IMR-90 (cell line): ENCODE results near the gene GRK5. TPM values are rescaled to one million over a fixed set of nuclear protein-coding genes. Genes with fewer than 3 reads are reported as not detected.

Experiments used
- ATAC-seq: fragments of 200-7000 bp; cut with Tn5 transposase; 2 replicates; pipeline ENCODE4 v1.9.1; 2020; ENCODE audit warnings: low read depth, mild to moderate bottlenecking, moderate library complexity
- BruUV-seq: library from RNA; stranded (reverse); fragments of 400-500 nt; replicated peaks from 2 replicates; lab custom pipeline; 2021; lab: Mats Ljungman, UMichigan
- CTCF ChIA-PET: fragments of 300-600 bp; formaldehyde crosslinking; extraction: SDS; loops from one replicate; lab custom pipeline; 2021; ENCODE audit warnings: antibody characterized with exemption; lab: Yijun Ruan, JAX
- POLR2A ChIA-PET: fragments of 300-600 bp; sonication (Branson Sonifier 250); formaldehyde crosslinking; loops from one replicate; lab custom pipeline; 2022; ENCODE audit warnings: antibody characterized with exemption; ENCODE audit not compliant: unreplicated experiment; lab: Charles Lee
- DNase-seq: peaks from one replicate; pipeline ENCODE4 v3.0.0; 2013
- H2AFZ ChIP-seq: replicated peaks from 2 replicates; pipeline ENCODE3; 2013; ENCODE audit warnings: low read length, mild to moderate bottlenecking; ENCODE audit not compliant: poor library complexity
- H2AK5ac ChIP-seq: 2 replicates; pipeline ENCODE4 v1.6.1; 2013; ENCODE audit warnings: low read depth, low read length, inconsistent platforms
- H2AK9ac ChIP-seq: replicated peaks from 2 replicates; pipeline ENCODE3; 2013; ENCODE audit warnings: mild to moderate bottlenecking, low read depth, low read length, moderate library complexity; ENCODE audit not compliant: poor library complexity
- H2BK120ac ChIP-seq: 2 replicates; pipeline ENCODE4 v1.6.1; 2013; ENCODE audit warnings: low read depth, low read length, inconsistent platforms
- H2BK15ac ChIP-seq: 3 replicates; pipeline ENCODE4 v1.6.1; 2013; ENCODE audit warnings: low read depth, low read length, inconsistent platforms
- H2BK20ac ChIP-seq: 2 replicates; pipeline ENCODE4 v1.6.1; 2013; ENCODE audit warnings: low read depth, mild to moderate bottlenecking, inconsistent platforms, low read length, moderate library complexity
- H2BK5ac ChIP-seq: 2 replicates; pipeline ENCODE4 v1.6.1; 2013; ENCODE audit warnings: mild to moderate bottlenecking, low read depth, low read length, inconsistent platforms; ENCODE audit not compliant: poor library complexity, severe bottlenecking
- H3K14ac ChIP-seq: replicated peaks from 2 replicates; pipeline ENCODE4 v1.6.1; 2013; ENCODE audit warnings: low read depth, low read length, inconsistent platforms
- H3K18ac ChIP-seq: 2 replicates; pipeline ENCODE4 v1.6.1; 2013; ENCODE audit warnings: low read depth, low read length, control low read depth
- H3K23ac ChIP-seq: 2 replicates; pipeline ENCODE4 v1.6.1; 2013; ENCODE audit warnings: low read depth, low read length, inconsistent platforms
- H3K27ac ChIP-seq: 2 replicates; pipeline ENCODE4 v1.5.1; 2013; ENCODE audit warnings: mild to moderate bottlenecking, control low read depth, low read length; ENCODE audit not compliant: insufficient read depth
- H3K27me3 ChIP-seq: 2 replicates; pipeline ENCODE4 v1.6.1; 2013; ENCODE audit warnings: low read length; ENCODE audit not compliant: control insufficient read depth, insufficient read depth
- H3K36me3 ChIP-seq: 2 replicates; pipeline ENCODE4 v1.6.1; 2013; ENCODE audit warnings: low read length, mixed read lengths; ENCODE audit not compliant: control insufficient read depth, insufficient read depth
- H3K4ac ChIP-seq: 2 replicates; pipeline ENCODE4 v1.6.1; 2013; ENCODE audit warnings: low read depth, low read length, inconsistent platforms
- H3K4me1 ChIP-seq: 2 replicates; pipeline ENCODE4 v1.6.1; 2013; ENCODE audit warnings: low read length, mixed read lengths; ENCODE audit not compliant: control insufficient read depth, insufficient read depth
- H3K4me2 ChIP-seq: 2 replicates; pipeline ENCODE4 v1.6.1; 2013; ENCODE audit warnings: low read depth, mild to moderate bottlenecking, control low read depth, low read length, moderate library complexity
- H3K4me3 ChIP-seq: 2 replicates; pipeline ENCODE4 v1.5.1; 2013; ENCODE audit warnings: low read depth, mild to moderate bottlenecking, control low read depth, low read length, moderate library complexity; ENCODE audit not compliant: insufficient read depth
- H3K56ac ChIP-seq: 2 replicates; pipeline ENCODE4 v1.6.1; 2013; ENCODE audit warnings: low read length, inconsistent platforms; ENCODE audit not compliant: insufficient read depth; ENCODE audit errors: extremely low read depth
- H3K79me1 ChIP-seq, 2 experiments: 2 replicates each; pipeline ENCODE4 v1.6.1; 2013; ENCODE audit warnings: low read length in 2 of 2, inconsistent platforms in 1 of 2, low read depth in 1 of 2
- H3K9ac ChIP-seq: 2 replicates; pipeline ENCODE4 v1.6.1; 2013; ENCODE audit warnings: low read depth, low read length, control low read depth
- H3K9me1 ChIP-seq: 2 replicates; pipeline ENCODE4 v1.6.1; 2013; ENCODE audit warnings: low read length, inconsistent platforms; ENCODE audit not compliant: insufficient read depth
- H3K9me3 ChIP-seq: 2 replicates; pipeline ENCODE4 v1.6.1; 2013; ENCODE audit warnings: low read length; ENCODE audit not compliant: control insufficient read depth, insufficient read depth
- H4K20me1 ChIP-seq: 2 replicates; pipeline ENCODE4 v1.6.1; 2013; ENCODE audit warnings: low read length, inconsistent platforms; ENCODE audit not compliant: insufficient read depth
- H4K5ac ChIP-seq: 2 replicates; pipeline ENCODE4 v1.6.1; 2013; ENCODE audit warnings: mild to moderate bottlenecking, low read depth, low read length, control low read depth
- H4K8ac ChIP-seq, 2 experiments: 2 replicates each; pipeline ENCODE4 v1.6.1; 2013; ENCODE audit warnings: low read depth in 2 of 2, low read length in 2 of 2, control low read depth in 1 of 2, inconsistent platforms in 1 of 2
- H4K91ac ChIP-seq: 2 replicates; pipeline ENCODE4 v1.6.1; 2013; ENCODE audit warnings: low read depth, low read length, inconsistent platforms; ENCODE audit not compliant: insufficient read depth
- CTCF ChIP-seq: conservative IDR thresholded peaks from 2 replicates; pipeline ENCODE4 v1.5.1; 2012; ENCODE audit warnings: mild to moderate bottlenecking, low read depth, low read length, improper control_type of control experiment
- ELK1 ChIP-seq: fragments of 150-350 bp; IDR thresholded peaks from 2 replicates; pipeline ENCODE4 v1.6.1; 2016; ENCODE audit warnings: low read depth, mild to moderate bottlenecking, low read length, moderate library complexity, borderline replicate concordance
- MAFK ChIP-seq: IDR thresholded peaks from 2 replicates; pipeline ENCODE4 v1.6.1; 2012; ENCODE audit warnings: low read depth, low read length, improper control_type of control experiment
- RAD21 ChIP-seq: IDR thresholded peaks from 2 replicates; pipeline ENCODE4 v1.6.1; 2012; ENCODE audit warnings: low read length, improper control_type of control experiment
- USF2 ChIP-seq: fragments of 150-350 bp; IDR thresholded peaks from 2 replicates; pipeline ENCODE4 v1.6.1; 2017; ENCODE audit warnings: mild to moderate bottlenecking, antibody characterized with exemption, low read length, low read depth
- WGBS, 2 experiments: methylation state at CpG; one replicate each; pipeline versions ENCODE4 v1.1.5 to v1.1.7; 2013; ENCODE audit warnings: missing lambda C conversion rate in 2 of 2; ENCODE audit not compliant: insufficient read length in 1 of 2; ENCODE audit errors: extremely low coverage in 2 of 2; 5-methylcytosine and 5-hydroxymethylcytosine counted together
- dilution Hi-C: fragments of 300-500 bp; cut with HindIII; formaldehyde crosslinking; loops from one replicate; pipeline ENCODE4 v1.14.3; 2018; ENCODE audit warnings: low sequenced_read_pairs; ENCODE audit not compliant: unreplicated experiment
- in situ Hi-C: fragments of 300-500 bp; cut with MboI; formaldehyde crosslinking; loops from 3 replicates; pipeline ENCODE4 v1.14.3; 2019; ENCODE audit warnings: low sequenced_read_pairs, inconsistent platforms, mixed read lengths
- intact Hi-C: fragments of 100-400 bp; cut with micrococcal nuclease; formaldehyde crosslinking; loops from 2 replicates; pipeline ENCODE4 v1.10.0; 2022
- polyA plus RNA-seq, 3 experiments: library from polyadenylated mRNA; depleted of rRNA; stranded (reverse); fragments of >200 nt; gene quantifications; 2 replicates each; pipeline ENCODE4 v1.2.3, GENCODE V29; 2012; ENCODE audit warnings: low replicate concordance in 1 of 3
- total RNA-seq: library from RNA; depleted of rRNA; stranded (reverse); fragments of >200 nt; gene quantifications from 2 replicates; pipeline ENCODE4 v1.2.3, GENCODE V29; 2012

GRK5 gene
- total and polyA plus RNA-seq, 2 of the 4 experiments (the other 2 are of a cell fraction): 12.9 to 16.3 TPM

GRCh38 chr10:119290301-119291048 lies 83.1 kb downstream of the GRK5 start:
- Histone ChIP-seq H2AK9ac (peak overlapping the region; percentile 23), H2BK15ac (no peak overlapping the region), H2AK5ac (0 out of 2 replicates have a peak overlapping the region, but pooled peaks have one; percentile 64), H3K79me1 (peaks cover 48 to 85% of the 10 kb centered on the region in 2 experiments), H3K4ac (peak overlapping the region; percentile 4; the same call in 1 of the 2 replicates), H3K9ac (no peak overlapping the region), H2BK120ac (no peak overlapping the region), H3K36me3 (peaks cover 15% of the 10 kb centered on the region), H3K9me3 (no peaks in the 10 kb centered on the region), H3K27ac (no peak overlapping the region), H3K14ac (0 out of 2 replicates have a peak overlapping the region, but pooled peaks have one; percentile 61), H4K91ac (no peak overlapping the region), H3K4me3 (no peak overlapping the region), H2AFZ (no peak overlapping the region), H4K20me1 (peaks cover 84% of the 10 kb centered on the region), H4K8ac (no peak overlapping the region), H2BK5ac (no peak overlapping the region), H3K18ac (no peak overlapping the region), H3K9me1 (peaks cover 36% of the 10 kb centered on the region), H4K5ac (no peak overlapping the region), H3K4me2 (no peak overlapping the region), H2BK20ac (no peak overlapping the region), H3K27me3 (no peaks in the 10 kb centered on the region), H3K4me1 (peaks cover 16% of the 10 kb centered on the region), H3K56ac (no peak overlapping the region), H3K23ac (no peak overlapping the region)
- CTCF ChIA-PET: no interaction called here
- ATAC-seq: no peak
- TF ChIP-seq USF2 (no peak), CTCF (no peak; the same call in 1 of the 2 replicates), ELK1 (no peak), RAD21 (peak; percentile 19; the same call in 1 of the 2 replicates), MAFK (peak; percentile 65)
- in situ Hi-C loops (no loop called here), intact Hi-C loops (no loop called here), dilution Hi-C loops (no loop called here)
- POLR2A ChIA-PET: no interaction called here
- 72% methylated on average over 6 of the region's 12 CpGs; no CpG with 5 or more reads in 1 of the 2 experiments for WGBS, 2 experiments
- no TSS peak for BruUV-seq
- DNase-seq: no peak
